Loucy (cell line): ENCODE measurements around the gene THOP1.
A peak's percentile ranks its signal among the peaks of the same experiment; 100 is the strongest.
"Not testable (repeated sequence)": the region's sequence is repeated elsewhere in the genome, so short reads cannot be mapped to it uniquely, and the experiment has no call there.

Source experiments
- H2AFZ ChIP-seq: fragments of 200-600 bp; sonication (generic); 2 replicates; pipeline ENCODE4 v1.6.0; 2016; ENCODE audit warnings: antibody characterized with exemption, mild to moderate bottlenecking, low read length, moderate library complexity
- H3F3A ChIP-seq: fragments of 200-600 bp; 2 replicates; pipeline ENCODE4 v1.6.0; 2016; ENCODE audit warnings: antibody characterized with exemption, low read depth, mild to moderate bottlenecking
- H3K27me3 ChIP-seq: fragments of 200-600 bp; sonication (generic); 2 replicates; pipeline ENCODE4 v1.6.1; 2014; ENCODE audit warnings: low read length, mild to moderate bottlenecking; ENCODE audit not compliant: insufficient read depth, poor library complexity, severe bottlenecking
- H3K36me3 ChIP-seq: fragments of 200-600 bp; sonication (generic); 2 replicates; pipeline ENCODE4 v1.6.1; 2016; ENCODE audit warnings: low read length; ENCODE audit not compliant: insufficient read depth
- H3K4me1 ChIP-seq: fragments of 200-600 bp; sonication (generic); 2 replicates; pipeline ENCODE4 v1.5.1; 2014; ENCODE audit warnings: low read length, mild to moderate bottlenecking; ENCODE audit not compliant: insufficient read depth, poor library complexity, severe bottlenecking
- H3K4me2 ChIP-seq: fragments of 200-600 bp; sonication (generic); 2 replicates; pipeline ENCODE4 v1.6.0; 2014; ENCODE audit warnings: antibody characterized with exemption, low read length, low read depth, mild to moderate bottlenecking; ENCODE audit not compliant: poor library complexity, severe bottlenecking
- H3K4me3 ChIP-seq: fragments of 200-600 bp; sonication (generic); 2 replicates; pipeline ENCODE4 v1.5.1; 2014; ENCODE audit warnings: low read length, mild to moderate bottlenecking, mixed read lengths; ENCODE audit not compliant: poor library complexity, severe bottlenecking
- H3K79me2 ChIP-seq: fragments of 200-600 bp; sonication (generic); 2 replicates; pipeline ENCODE4 v1.6.1; 2014; ENCODE audit warnings: low read length; ENCODE audit not compliant: insufficient read depth
- H3K9ac ChIP-seq: fragments of 200-600 bp; sonication (generic); 2 replicates; pipeline ENCODE4 v1.6.0; 2014; ENCODE audit warnings: mild to moderate bottlenecking, low read depth, low read length, moderate library complexity; ENCODE audit not compliant: poor library complexity, severe bottlenecking
- H3K9me2 ChIP-seq: fragments of 200-600 bp; sonication (generic); replicated peaks from 2 replicates; pipeline ENCODE4 v1.6.1; 2016; ENCODE audit warnings: low read depth, low read length, mixed read lengths
- H3K9me3 ChIP-seq: fragments of 200-600 bp; sonication (generic); 2 replicates; pipeline ENCODE4 v1.6.1; 2014; ENCODE audit warnings: mild to moderate bottlenecking, antibody characterized with exemption, low read length, low read depth; ENCODE audit not compliant: insufficient read depth
- H4K20me1 ChIP-seq: fragments of 200-600 bp; sonication (generic); 2 replicates; pipeline ENCODE4 v1.6.0; 2014; ENCODE audit warnings: antibody characterized with exemption, low read length, mild to moderate bottlenecking; ENCODE audit not compliant: insufficient read depth, poor library complexity, severe bottlenecking
- CTCF ChIP-seq: fragments of 200-600 bp; sonication (generic); conservative IDR thresholded peaks from 2 replicates; pipeline ENCODE4 v1.5.1; 2014; ENCODE audit warnings: mild to moderate bottlenecking, antibody characterized with exemption, low read length
- EZH2phosphoT487 ChIP-seq: fragments of 200-600 bp; IDR thresholded peaks from 2 replicates; pipeline ENCODE4 v1.6.1; 2018; ENCODE audit warnings: antibody characterized with exemption, mild to moderate bottlenecking, moderate library complexity, borderline replicate concordance

The THOP1 gene

DNA sequence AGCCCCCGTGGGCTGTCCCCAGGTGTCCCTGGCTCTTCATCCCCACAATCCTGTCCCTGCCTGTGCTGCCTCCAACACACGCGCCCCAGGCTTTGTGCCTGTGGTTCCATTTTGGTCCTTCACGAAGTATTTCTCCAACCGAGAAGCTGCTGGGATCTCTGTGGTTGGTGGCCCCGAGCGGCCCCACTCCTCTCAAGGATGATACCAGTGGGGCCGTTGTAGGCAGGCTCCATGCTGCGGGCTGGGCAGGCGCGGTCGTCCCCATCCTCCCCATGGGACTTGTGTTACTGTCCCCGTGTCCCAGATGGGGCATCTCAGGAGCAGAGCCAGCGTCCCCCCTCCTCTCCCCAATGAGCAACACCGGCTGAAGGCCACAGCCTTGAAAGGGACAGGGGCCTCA lies 30.6 kb downstream of the THOP1 start:
- no peak overlapping the region for H3K9ac ChIP-seq
- no peak overlapping the region for H2AFZ ChIP-seq
- H3K9me3 ChIP-seq, result no peaks in the 10 kb centered on the region
- H3K4me2 ChIP-seq, result no peak overlapping the region
- H4K20me1 ChIP-seq, result no peaks in the 10 kb centered on the region
- H3K79me2 ChIP-seq, result no peaks in the 10 kb centered on the region; the same call in 1 of the 2 replicates
- no peaks in the 10 kb centered on the region for H3F3A ChIP-seq
- no peaks in the 10 kb centered on the region for H3K9me2 ChIP-seq
- TF ChIP-seq EZH2phosphoT487 (no peak), CTCF (no peak)
- H3K27me3 ChIP-seq, result no peaks in the 10 kb centered on the region
- no peaks in the 10 kb centered on the region for H3K4me1 ChIP-seq
- H3K36me3 ChIP-seq, result peaks cover 12% of the 10 kb centered on the region; the same call in 1 of the 2 replicates
- H3K4me3 ChIP-seq, result no peak overlapping the region

DNA sequence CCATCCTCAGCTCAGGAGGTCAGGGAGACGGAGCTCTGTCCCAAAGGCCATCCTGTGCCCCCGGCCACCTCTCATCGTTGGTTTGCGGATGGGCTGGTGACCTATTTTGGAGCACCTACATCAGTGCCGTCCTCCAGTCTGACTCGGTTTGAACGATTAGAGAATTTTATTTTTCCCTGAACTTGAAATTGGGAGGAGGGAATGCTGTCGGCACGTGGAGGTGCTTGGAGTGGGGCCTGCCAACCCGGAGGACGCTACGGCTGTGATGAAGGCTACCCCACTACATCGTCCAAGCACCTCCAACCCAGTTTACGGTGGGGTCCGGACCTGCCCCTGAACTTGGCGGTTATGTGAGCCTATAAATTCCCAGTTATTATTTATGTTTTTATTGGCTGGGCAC lies 31.3 kb downstream of the THOP1 start:
- H4K20me1 ChIP-seq, result no peaks in the 10 kb centered on the region
- no peaks in the 10 kb centered on the region for H3K4me1 ChIP-seq
- H3K36me3 ChIP-seq, result peaks cover 5% of the 10 kb centered on the region; the same call in 1 of the 2 replicates
- H3K4me2 ChIP-seq, result no peak overlapping the region
- no peaks in the 10 kb centered on the region for H3F3A ChIP-seq
- no peak overlapping the region for H3K9ac ChIP-seq
- no peaks in the 10 kb centered on the region; the same call in 1 of the 2 replicates for H3K79me2 ChIP-seq
- H2AFZ ChIP-seq, result no peak overlapping the region
- no peak for TF ChIP-seq EZH2phosphoT487
- no peak for TF ChIP-seq CTCF
- no peaks in the 10 kb centered on the region for H3K27me3 ChIP-seq
- H3K9me2 ChIP-seq, result no peaks in the 10 kb centered on the region
- no peaks in the 10 kb centered on the region for H3K9me3 ChIP-seq
- no peak overlapping the region for H3K4me3 ChIP-seq

- not testable (repeated sequence) for H3K9ac ChIP-seq, H3K4me3 ChIP-seq, H3F3A ChIP-seq
These were observed 32.0 kb downstream of the THOP1 start for GRCh38 chr19:2817237-2817829.

DNA sequence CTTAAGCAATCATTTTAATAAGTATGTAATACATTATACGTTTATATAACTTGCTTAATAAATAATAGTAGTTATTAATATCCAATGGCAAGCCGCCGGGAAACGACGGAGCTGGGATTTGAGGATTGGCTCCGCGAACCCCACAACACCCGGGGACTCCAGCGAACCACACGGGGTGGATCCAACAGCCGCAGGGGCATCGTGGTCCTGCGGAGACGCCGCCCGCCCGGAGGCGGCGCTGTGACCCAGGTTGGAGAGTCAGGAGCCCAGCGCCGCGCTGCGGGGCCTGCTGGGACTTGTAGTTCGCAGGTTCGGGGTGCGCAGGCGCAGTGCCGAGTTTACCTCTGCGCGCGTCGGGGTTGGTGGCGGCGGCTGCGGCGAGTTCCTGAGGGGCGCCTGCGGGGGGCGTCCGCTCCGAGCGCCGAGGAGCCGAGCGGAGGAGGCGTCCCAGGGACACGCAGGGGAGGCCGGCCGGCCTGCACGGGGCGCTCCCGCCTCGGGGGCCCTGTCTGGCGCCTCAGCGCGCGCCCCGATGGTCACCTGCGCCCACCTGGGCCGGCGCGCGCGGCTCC lies 34.3 kb downstream of the THOP1 start, which contains the start of gene ZNF554:
Gene ZNF554 (plus strand): TSS at position 329 of the 572 bp plus-strand sequence. CDS start 204 bp downstream, at position 533.
- no peaks in the 10 kb centered on the region for H4K20me1 ChIP-seq
- H3K4me1 ChIP-seq, result no peaks in the 10 kb centered on the region
- peak within 1 kb of the TSS; percentile 80 for H2AFZ ChIP-seq
- no peaks in the 10 kb centered on the region; the same call in 1 of the 2 replicates for H3K79me2 ChIP-seq
- peak within 1 kb of the TSS; percentile 87 for H3K4me3 ChIP-seq
- H3K9me2 ChIP-seq, result no peaks in the 10 kb centered on the region
- H3K27me3 ChIP-seq, result no peaks in the 10 kb centered on the region
- no peak for TF ChIP-seq EZH2phosphoT487
- peak; percentile 81 for TF ChIP-seq CTCF
- no peaks in the 10 kb centered on the region for H3F3A ChIP-seq
- H3K9me3 ChIP-seq, result no peaks in the 10 kb centered on the region
- H3K4me2 ChIP-seq, result peak within 1 kb of the TSS; percentile 79
- H3K36me3 ChIP-seq, result no peaks in the 10 kb centered on the region; the same call in 1 of the 2 replicates
- H3K9ac ChIP-seq, result peak within 1 kb of the TSS; percentile 89

More at GRCh38 chr19:2817237-2817829, 32.0 kb downstream of the THOP1 start:
- H3K9me3 ChIP-seq, H3K27me3 ChIP-seq, H4K20me1 ChIP-seq, H3K4me1 ChIP-seq, H3K9me2 ChIP-seq, H2AFZ ChIP-seq, H3K36me3 ChIP-seq, H3K79me2 ChIP-seq, H3K4me2 ChIP-seq: not testable (repeated sequence)
